ENCODE data around the gene GAS2L3.
"Not testable (repeated sequence)": the region's sequence is repeated elsewhere in the genome, so short reads cannot be mapped to it uniquely, and the experiment has no call there.

GAS2L3 gene

DNA sequence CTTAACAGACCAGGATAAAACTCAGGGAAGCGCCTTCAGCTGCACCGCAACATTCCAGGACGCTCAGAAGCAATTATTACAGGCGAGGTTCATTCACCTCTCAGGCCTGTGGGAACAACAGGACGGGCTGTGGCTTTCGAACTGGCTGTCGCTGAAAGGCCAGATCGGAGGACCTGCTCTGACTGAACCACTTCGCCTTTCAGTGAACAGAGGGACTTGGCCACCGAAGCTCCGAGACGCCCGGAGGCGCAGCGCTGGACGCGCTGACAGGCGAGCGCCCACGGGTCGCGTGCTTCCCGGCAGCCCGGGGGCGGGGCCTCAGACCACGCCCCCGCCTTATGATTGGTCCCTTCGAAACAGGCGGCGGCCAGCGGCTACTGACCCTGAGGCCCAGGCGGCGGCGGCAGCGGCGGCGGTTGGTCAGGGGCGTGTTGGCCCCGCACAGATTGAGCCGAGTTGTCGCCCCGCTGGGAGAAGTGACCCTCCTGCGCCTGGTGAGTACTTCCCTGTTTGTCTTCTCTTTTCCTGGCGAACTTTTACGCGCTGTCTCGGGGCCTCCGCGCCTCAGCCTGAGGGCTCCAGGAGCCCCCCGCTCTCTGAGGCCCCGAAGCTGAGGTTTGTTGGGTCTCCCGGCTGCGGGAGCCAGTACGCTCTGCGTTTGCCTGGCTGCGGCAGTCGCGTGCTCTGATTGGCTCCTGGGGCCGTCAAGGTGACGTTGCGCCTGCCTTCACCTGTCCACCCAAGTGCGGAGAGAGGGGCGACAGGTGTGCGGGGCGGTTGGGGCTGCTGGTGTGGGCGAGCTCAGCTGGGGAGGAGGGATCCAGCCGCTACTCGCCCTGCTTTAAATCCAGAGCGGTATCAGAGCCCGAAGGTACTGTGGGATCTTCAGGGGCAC lies at the start of gene GAS2L3:
Gene GAS2L3 (plus strand): TSS at position 393 of the 895 bp plus-strand sequence. CDS start 21,221 bp downstream, outside the sequence.
- peak; percentile 46 to 58 for DNase-seq (ENCODE audit: low read depth in 2 of 2)

DNA sequence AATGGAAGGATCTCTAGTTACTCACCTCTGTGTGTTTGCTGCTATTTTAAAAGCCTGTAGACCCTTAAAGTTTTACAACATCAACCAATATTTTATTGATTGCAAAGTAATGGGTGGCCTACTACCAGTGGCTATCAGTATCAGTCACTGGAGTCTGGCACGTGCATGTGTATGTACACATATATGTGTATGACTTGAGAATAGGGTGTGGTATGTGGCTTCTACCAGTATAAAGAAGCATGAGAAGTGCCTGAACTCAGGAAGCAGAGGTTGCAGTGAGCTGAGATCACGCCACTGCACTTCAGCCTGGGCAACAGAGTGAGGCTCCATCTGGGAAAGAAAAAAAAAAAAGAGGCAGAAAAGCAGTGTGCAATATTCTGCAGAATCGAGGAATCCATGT lies 45.5 kb upstream of the GAS2L3 start:
- DNase-seq (ENCODE audit: low read depth in 2 of 2): no peak

DNA sequence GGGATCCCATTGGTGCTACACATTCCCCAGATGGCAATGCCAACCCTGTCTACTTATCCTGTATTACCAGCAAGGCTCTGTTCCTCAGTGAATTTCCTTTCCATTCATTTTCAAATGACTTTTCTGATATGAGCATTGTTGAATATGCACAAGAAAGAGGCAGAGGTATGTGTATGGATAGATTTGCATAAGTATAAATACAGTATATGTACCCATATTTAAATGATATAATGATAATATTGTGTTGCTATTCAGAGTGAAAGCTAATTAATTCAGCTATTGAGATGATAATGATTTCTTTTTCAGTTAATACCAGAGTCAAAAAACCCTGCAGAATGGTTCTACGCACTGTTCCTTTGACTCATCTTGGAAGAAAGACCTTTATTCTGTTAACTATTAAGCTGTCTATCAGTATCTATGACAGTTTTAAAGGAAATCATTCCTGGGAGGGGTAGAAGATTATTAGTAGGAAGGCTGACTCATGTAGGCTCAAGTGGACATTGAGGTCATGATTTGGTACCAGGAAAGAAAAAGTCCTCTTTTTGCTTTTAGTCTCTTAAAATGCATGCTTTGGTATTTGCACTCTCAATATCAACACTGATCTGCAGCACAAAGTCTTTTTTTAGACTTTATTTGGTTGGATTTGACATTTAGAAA lies 44.9 kb upstream of the GAS2L3 start:
- no peak for DNase-seq (ENCODE audit: low read depth in 2 of 2)

DNA sequence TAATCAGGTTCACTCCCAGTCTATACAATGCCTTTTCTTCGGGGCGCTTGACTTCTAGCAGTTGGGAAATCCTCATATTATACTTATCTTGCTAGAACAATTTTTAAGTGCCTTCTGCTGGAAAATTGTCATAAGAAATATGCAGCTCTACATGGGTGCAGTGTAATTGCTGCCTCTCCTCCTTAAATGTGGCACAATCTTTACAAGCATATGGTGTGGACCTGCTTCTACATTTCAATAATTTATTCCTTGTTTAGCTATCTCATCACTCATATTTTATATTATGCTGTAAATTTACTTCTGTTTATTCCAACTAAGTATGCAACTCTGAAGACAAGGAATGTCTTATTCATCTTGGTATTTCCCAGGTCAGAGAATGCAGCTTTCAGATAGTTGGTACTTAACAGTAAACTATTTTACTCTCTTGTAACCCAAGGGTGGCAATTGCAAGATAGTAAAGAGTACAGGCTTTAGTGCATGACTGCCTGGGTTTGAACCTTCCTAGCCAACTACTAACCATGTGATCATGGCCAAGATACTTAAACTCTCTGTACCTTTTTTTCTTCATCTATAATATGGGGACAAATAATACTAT lies 43.6 kb upstream of the GAS2L3 start:
- no peak for DNase-seq (ENCODE audit: low read depth in 2 of 2)

DNA sequence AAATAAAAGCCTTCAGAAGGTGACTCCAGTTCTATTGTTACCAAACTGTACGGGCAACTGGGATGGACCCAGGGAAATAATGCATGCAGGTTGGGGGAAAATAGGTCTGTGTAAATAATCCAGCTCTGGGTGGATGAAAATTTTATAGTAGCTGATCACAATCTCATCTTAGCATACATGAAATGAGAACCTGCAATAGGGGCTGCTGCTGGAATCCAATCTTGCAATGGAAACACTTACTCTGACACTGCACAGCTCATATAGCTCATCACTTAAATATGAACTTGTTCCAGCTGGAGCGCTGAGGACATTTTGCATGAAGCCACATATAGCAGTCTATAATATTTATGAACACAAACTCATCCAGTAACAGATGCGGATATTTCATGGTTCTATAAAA lies 40.1 kb upstream of the GAS2L3 start:
- DNase-seq (ENCODE audit: low read depth in 2 of 2): no peak

DNA sequence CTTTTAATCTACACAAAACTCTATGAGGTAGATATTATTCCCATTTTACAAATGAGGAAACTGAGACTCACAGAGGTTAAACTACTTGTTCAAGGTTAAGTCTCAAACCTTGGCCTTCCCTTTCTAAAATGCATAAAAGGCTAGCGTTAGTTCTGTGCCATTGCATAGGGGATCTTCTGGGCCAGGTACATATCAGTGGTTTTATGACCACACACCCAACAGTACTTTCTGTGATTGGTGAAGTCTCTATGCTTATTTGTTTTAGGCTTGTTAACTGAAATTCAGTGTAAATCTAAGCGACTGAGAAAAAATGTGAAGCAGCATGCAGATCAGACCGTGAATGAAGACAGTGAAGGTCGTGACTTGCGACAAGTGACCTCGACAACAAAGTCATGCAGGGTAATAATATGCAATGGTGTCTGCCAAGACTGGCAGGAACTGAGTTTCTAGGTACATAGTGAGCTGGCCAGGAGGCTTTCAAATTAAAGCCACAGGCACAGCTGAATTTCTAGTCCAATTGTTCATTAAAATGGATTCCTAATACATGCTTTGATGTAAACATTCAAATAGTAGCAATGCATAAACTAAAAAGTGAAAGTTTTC lies 38.8 kb upstream of the GAS2L3 start:
- DNase-seq (ENCODE audit: low read depth in 2 of 2): no peak

DNA sequence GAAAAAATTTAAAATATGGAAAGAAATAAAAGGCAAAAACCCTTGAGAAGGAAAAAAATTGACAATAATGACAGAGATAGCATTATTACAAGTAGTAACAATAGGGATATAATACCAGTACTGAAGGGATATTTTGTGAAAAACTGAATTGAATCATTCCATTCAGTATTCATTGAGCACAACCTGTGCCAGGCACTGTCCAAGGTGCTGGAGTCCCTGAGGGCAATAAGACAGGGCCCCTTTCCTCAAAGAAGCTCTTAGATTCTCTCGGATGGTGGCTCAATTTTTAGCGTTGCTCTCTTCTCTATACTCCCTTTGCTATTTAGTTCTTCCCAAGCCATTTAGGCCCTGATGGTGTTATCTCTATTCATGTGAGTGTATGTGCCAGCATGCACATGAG lies 34.3 kb upstream of the GAS2L3 start:
- no peak for DNase-seq (ENCODE audit: low read depth in 2 of 2)

DNA sequence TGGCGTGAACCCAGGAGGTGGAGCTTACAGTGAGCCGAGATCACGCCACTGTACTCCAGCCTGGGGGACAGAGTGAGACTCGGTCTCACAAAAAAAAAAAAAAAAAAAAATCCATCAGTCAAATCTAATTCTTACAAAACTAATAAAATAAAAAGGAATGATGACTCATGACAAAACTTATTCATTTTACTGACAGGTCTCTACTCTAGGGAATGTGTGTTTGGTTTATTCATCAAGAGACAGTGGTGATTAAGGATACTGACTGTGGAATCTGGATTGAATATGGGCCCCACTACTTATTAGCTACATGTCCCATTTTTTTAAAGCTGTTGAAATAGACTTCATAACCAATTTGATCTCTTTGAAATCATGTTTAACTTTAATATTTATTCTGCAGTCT lies 29.3 kb upstream of the GAS2L3 start:
- no peak for DNase-seq (ENCODE audit: low read depth in 2 of 2)

DNA sequence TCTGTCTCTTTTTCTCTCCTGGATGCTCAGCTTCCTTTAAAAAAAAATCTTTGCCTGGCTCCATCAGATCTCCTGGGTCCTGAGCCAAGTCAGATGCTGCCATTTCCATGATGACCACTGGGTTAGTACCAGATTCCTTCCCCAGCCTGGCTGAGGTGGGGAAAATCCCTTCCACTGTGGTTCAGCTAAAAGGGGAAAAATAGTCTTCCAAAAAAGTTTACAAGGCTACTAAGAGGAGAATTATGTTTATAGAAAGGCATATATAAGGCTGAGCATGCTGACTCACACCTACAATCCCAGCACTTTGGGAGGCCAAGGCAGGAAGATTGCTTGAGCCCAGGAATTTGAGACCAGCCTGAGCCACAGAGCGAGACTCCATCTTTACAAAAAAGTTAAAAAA lies 28.4 kb upstream of the GAS2L3 start:
- DNase-seq (ENCODE audit: low read depth in 2 of 2): no peak

DNA sequence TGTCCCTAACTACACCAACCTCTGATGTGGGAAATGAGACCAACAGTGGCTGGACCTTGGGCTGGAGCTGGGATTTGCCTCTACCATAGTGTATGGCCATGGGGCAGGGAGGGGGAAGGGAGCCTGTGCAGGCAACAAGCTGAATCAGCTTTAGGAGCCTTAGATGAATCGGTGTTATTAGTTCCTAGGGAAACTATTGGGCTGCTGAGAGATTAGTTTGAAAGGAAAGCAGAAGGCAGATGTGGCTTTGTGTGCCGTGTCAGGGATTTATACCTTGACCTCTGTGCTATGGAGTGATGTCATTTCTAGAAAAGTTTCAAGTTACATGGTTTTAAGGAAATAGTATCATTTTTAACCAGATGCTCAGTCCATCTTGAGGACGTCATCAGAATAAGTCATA lies 19.5 kb upstream of the GAS2L3 start:
- DNase-seq (ENCODE audit: low read depth in 2 of 2): no peak

DNA sequence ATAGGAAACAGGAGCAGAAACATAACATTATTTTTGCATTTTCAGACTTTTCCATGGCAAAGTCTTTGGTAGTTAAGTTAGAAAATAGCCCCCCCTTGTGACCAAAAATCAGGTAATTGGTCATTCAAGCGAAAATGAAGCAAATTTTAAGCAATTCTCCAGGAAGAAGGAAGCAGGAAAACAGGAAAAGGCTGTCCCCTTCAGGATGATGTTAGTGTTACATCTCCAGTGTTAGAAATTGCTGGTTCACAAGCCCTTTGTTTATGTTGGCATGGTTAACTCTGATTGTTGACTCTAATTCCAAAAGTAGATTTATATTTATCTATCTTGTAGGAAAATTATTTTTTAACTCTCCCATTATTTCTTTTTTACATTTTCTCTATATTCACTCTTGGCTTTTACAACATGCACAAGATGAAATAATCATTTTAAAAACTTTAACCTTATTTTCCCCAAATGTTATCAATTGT lies 18.8 kb upstream of the GAS2L3 start:
- DNase-seq (ENCODE audit: low read depth in 2 of 2): no peak

DNA sequence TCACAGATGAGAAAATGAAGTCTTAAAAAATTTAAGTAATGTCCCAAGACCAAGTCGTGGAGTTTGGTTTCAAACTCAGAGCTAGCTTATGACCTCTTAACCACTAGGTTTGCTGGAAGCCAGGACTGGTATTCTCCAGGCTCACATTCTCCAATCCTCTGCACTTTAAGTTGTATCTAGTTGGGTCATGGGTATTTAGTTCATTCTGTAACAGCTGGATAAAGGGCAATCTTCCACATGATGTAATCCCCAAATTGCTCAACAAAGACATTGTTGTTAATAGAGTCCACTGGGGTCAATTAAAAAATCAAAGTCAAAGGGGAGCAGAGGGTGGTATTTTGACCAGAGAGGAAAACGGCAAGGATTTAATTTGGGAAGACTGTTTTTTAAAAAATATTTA lies 17.8 kb upstream of the GAS2L3 start:
- no peak for DNase-seq (ENCODE audit: low read depth in 2 of 2)

DNA sequence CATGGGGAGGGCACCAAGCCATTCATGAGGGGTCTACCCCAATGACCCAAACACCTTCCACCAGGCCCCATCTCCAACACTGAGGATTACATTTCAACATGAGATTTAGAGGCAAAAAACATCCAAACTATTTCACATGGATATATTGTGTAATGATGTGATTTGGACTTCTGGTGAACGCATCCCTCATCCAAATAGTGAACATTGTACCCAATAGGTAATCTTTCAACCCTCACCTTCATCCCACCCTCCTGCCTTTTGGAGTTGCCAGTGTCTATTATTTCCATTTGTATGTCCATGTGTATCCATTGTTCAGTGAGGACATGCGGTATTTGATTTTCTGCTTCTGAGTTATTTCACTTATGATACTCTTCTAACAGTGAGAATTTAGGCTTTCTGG lies 16.1 kb upstream of the GAS2L3 start:
- no peak for DNase-seq (ENCODE audit: low read depth in 2 of 2)

DNA sequence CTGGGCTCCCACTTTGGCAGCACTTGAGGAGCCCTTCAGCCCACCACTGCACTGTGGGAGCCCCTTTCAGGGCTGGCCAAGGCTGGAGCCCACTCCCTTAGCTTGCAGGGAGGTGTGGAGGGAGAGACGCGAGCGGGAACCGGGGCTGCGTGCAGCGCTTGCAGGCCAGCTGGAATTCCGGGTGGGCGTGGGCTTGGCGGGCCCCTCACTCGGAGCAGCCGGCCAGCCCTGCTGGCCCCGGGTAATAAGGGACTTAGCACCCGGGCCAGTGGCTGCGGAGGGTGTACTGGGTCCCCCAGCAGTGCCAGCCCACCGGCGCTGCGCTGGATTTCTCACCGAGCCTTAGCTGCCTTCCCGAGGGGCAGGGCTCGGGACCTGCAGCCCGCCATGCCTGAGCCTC lies 14.2 kb upstream of the GAS2L3 start:
- not testable (repeated sequence) for DNase-seq (ENCODE audit: low read depth in 2 of 2)

DNA sequence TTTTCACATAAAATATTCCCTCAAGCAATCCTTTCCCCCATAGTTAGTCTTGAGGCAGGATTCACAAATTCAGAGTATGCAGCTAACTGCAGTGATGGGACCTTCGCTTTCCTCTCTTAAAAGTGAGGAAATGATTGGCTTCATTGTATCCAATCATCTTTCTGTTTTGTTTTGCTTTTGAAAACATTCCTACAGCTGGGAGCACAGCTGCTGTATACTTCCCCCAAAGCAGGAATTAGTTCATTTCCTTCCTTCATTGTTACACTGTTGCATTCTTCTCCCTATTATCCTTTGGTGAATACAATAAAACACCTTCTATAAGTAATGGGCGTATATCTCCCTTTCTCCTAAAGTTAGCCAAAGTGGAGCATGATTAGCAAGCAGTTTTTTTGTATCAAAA lies 9.4 kb upstream of the GAS2L3 start:
- DNase-seq (ENCODE audit: low read depth in 2 of 2): no peak

DNA sequence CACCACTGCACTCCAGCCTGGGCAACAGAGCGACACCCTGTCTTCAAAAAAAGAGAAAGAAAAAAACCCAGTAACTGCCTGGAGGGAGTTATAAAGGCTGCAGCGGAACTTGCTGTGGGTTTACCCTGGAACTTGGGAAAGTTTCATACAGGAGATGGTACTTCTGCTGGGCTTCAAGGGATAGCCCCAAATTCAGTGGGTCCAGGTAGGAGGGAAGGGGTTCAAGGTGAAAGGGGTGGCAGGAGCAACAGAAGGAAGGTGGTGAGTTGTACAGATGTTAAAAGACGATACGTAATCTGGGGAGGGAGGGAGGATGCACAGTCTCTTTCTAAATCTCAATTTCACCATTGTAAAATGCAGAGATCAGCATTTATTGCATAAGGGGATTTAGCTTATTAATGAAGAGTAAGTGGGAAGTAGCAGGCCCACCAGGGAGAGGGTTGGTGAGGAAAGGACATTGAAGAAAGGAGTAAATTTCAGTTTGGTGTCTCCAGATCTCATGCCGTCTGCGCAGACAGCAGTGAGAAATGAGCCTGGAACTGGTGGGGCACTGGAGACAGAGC lies 8.5 kb upstream of the GAS2L3 start:
- no peak for DNase-seq (ENCODE audit: low read depth in 2 of 2)

DNA sequence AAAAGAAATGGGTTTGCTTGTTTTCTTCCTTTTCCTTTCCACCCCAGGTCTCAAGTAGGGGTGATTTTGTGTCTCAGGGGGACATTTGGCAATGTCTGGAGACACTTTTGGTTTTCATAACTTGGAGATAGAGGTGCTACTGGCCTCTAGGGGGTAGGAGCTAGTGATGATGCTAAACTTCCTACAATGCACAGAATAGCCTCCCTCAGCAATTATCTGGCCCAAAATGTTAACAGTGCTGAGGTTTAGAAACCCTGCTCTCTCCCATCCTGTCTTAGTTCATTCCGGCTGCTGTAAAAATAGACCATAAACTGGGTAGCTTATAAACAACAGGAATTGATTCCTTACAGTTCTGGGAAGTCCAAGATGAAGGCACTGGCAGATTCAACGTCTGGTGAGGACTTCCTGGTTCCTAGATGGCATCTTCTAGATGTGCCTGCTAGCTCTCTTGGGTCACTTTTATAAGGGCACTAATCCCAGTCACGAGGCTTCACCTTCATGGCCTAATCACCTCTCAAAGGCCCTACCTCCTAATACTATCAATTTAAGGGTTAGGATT lies 7.4 kb upstream of the GAS2L3 start:
- no peak for DNase-seq (ENCODE audit: low read depth in 2 of 2)

DNA sequence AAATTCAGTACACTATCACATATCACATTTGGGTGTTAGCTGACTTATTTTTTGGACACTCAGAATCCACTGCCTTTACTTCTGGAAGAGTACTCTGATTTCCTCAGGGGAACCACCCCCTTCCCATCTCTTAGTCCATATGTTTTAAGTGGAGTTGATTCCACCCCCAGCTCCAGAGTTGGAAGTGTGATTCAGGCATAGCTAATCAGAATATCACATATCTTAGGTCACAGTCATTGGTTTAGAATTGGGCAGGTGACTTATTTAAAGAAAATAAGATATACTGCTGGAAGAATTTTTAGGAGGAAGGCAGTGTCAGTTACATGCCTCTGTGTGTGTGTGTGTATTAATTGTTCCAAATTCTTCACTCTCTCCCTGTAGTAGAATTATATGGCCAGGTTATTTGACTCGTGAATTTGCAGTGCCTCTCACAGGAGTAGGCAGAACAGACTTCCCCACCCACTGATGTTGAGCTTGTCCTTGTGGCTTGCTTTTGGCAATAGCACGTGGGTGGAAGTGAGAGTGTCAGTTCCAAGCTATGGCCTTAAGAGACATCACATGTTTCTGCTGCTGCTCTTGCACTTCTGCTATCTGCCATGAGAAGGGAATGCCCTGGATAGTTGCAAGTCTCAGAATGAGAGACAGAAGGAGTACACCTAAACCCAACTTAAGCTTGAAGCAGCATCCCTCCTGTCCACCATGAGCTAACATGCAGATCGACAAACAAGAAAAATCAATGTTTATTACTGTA lies 6.4 kb upstream of the GAS2L3 start:
- no peak for DNase-seq (ENCODE audit: low read depth in 2 of 2)

DNA sequence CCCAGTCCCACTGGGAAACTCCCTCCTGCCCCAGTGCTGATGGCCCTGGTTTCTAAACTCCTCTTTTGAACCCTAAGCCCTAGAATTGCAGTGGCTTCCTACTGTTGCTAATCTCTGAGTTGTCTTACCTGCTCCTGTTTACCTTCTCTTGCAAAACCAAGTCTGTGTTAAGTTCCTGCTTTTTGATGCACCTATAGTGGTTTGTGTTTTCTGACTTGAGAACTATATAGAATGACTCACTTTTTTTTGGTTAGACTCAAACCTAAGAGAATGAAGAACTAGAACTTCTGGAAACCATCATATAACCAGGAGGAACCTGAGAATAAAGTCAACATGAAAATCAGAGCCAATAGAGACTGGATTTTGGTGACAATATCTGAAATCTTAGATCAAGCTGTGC lies 5.5 kb upstream of the GAS2L3 start:
- no peak for DNase-seq (ENCODE audit: low read depth in 2 of 2)

DNA sequence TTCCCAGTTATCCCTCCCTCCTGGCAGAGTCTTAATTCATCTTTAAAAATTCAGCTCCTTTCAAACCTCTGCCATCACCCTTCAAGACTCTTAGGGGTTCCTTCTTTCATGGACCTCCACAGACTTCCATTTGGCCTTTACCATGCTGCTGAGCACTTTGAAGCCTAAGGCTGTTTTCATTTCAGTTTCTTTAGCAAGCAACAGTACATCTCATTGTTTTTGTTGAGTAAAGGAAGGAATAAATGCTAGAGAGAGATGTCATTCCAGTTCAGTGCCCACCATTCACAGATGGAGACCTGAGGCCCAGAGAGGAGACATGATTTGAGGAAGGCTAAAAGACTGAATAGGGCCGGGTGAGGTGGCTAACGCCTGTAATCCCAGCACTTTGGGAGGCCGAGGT lies 1.3 kb upstream of the GAS2L3 start:
- no peak for DNase-seq (ENCODE audit: low read depth in 2 of 2)
